NCI-H524 treated with DMSO at 0.1 percent for 48 hours (cell line): ENCODE results near the gene RPL36AL.

Experiments
- DNase-seq: peaks from one replicate; lab custom pipeline; 2025; lab: John Stamatoyannopoulos, UW

The RPL36AL gene

DNA sequence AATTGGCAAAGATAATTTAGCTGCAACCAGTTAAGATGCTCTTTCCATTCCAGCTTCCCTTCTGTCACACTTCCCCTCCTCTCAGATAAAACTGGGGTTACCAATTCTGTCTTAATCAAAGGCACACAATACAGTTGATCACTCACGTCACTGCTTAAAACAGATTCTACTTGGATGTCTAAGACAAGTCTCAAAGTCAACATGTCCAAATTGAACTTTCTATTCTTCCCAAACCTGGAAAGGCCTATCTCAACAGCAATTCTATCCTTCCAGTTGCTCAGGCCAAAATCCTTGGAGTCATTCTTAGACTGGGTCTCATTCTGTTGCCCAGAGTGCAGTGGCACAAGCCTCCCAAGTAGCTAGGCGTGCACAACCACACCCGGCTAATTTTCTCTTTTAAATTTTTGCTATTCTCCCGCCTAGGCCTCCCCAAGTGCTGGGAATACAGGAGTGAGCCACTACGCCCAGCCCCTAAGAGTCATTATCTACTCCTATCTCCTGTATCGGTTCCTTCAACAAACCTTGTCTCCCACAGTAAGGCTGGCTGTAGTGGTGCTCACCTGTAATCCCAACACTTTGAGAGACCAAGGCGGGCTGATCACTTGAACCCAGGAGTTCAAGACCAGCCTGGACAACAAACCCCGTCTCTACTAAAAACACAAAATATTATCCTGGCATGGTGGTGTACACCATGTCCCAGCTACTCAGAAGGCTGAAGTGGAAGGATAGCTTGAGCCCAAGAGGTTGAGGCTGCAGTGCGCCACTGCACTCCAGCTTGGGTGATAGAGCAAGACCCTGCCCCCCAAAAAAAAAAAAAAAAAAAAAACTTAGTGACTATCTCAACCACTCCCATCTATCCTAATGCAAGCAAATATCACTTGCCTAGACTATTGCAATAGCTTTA is 39.0 kb downstream of the RPL36AL start:
- no peak for DNase-seq

DNA sequence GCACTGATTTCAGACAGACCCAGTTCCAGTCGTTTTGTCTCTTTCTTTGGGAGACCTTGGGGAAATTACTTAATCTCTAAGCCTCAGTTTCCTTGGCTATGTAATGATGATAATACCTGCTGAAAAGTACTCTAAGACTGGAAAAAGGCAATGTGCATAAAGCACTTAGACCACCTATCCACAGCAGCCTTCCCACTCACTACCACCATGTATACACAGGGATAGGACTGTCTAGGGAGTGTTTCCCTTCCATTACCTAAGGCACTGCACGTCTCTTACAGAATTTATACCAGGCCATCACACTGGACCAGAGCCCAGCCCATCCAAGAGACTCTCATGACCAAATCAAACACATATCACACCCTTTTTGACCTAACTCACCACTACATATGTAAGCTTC is 40.6 kb downstream of the RPL36AL start:
- DNase-seq = no peak

DNA sequence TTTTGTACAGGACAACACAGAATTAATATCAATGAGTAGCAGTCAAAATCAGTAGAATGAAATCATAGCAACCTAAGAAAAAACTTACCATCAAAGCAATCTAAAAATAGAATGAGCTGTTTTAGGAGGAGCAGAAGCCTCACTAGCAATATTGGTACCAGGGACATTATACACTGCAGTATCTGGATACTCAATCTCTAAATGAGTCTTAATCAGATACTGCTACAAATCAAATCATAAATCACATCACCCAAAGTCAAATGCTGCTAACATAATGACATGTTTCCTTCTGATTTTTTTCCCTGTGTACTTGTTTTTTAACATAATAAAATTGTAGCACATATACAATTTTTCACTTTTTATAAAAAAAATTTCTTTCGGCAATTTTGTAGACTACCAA is 42.3 kb downstream of the RPL36AL start:
- no peak for DNase-seq

GRCh38 chr14:49574038-49574437 is 46.4 kb downstream of the RPL36AL start:
- no peak for DNase-seq

- DNase-seq = no peak
These were observed 51.1 kb downstream of the RPL36AL start for GRCh38 chr14:49569281-49569680.
